T47D (cell line): ENCODE results near the gene COPA.
A peak's percentile ranks its signal among the peaks of the same experiment; 100 is the strongest.

Experiments used
- DNase-seq, 2 experiments: peaks; one replicate each; pipeline versions ENCODE4 v3.0.0 to v3.0.0-alpha.2; 2011 to 2012; ENCODE audit warnings: low read depth in 1 of 2, low spot score in 1 of 2
- JUND ChIP-seq: IDR thresholded peaks from 2 replicates; pipeline ENCODE4 v1.6.1; 2012; ENCODE audit warnings: low read depth
- in situ Hi-C: cut with HindIII; loops from 2 replicates; pipeline ENCODE4 v1.10.0; 2016; ENCODE audit warnings: low sequenced_read_pairs, low pct_unique_long_range_greater_than_20kb

COPA gene

GRCh38 chr1:160267284-160267991 is 75.6 kb downstream of the COPA start:
- in situ Hi-C loops = no loop called here
- no peak for DNase-seq
- TF ChIP-seq JUND = no peak

GRCh38 chr1:160264795-160265307 is 78.2 kb downstream of the COPA start:
- in situ Hi-C loops = no loop called here
- no peak for TF ChIP-seq JUND
- DNase-seq = no peak

DNA sequence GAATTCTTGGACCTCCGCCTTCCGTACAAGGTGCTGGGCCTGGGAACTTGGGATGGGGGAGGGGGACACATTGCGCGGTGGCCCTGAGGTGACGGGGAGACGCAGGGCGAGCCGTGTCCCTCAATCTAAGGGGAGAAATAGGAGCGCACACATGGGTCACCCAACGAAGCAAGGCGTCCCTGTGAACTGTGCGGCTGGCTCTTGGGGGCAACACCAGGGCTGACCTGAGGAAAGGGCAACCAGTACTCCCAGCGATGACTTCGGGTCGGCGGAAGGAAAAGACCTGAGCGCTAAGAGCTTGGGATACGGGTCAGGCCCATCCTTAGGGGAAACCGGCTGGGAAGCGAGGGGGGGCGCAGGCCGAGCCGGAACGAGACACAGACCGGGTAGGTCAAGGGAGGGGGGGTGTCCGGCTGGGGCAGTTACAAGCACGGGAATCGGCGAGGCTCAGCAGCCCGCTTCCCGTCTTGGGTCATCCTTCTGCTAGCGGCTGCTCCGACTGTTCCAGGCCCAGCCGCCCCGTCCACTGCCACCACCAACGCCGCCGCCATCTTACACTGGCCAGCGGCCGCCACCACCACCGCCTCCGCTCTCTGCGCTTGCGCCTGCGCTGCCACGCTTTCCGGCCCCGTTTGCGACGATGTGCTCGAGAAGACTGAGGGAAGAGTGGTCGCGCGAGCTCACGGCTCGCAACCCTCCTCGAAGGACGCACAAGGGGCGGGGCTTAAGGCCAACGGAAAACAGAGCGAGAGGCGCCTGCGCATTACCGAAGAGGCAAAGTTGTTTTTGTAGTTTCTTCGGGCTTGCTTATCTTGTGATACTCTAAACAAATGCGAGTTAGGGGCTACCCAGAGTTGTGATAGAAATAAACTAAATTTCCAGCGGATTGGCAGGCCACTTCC is 80.9 kb downstream of the COPA start, which contains the start of gene DCAF8:
Gene DCAF8, minus strand, starts transcription at position 657 of the 902 bp plus-strand sequence. CDS start 18,541 bp downstream, outside the sequence.
- in situ Hi-C loops = no loop called here
- DNase-seq = peak; percentile 93 to 98
- TF ChIP-seq JUND = no peak

DNA sequence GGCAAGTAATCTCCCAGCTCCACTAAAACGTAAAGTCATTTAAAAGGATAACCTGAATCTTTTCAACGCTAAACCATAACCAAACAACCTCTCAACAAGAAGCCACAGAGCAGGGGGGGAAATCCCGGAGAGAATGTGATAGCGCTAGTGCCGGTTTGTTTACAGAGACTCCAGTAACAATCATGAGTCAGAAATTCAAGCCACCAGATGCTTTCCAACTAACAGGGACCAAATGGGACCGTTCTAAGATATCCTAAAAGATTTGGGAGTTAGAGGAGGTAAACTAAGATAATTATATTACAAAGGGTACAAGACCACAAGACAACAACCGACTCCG is 81.5 kb downstream of the COPA start:
- TF ChIP-seq JUND = no peak
- peak in 1 of 2 experiments; percentile 48 for DNase-seq
- in situ Hi-C loops = no loop called here

GRCh38 chr1:160260406-160261382 is 82.4 kb downstream of the COPA start:
- DNase-seq = peak in 1 of 2 experiments; percentile 25
- TF ChIP-seq JUND = no peak
- in situ Hi-C loops = no loop called here

GRCh38 chr1:160258177-160258798 is 84.8 kb downstream of the COPA start:
- in situ Hi-C loops = no loop called here
- DNase-seq = no peak
- TF ChIP-seq JUND = no peak

DNA sequence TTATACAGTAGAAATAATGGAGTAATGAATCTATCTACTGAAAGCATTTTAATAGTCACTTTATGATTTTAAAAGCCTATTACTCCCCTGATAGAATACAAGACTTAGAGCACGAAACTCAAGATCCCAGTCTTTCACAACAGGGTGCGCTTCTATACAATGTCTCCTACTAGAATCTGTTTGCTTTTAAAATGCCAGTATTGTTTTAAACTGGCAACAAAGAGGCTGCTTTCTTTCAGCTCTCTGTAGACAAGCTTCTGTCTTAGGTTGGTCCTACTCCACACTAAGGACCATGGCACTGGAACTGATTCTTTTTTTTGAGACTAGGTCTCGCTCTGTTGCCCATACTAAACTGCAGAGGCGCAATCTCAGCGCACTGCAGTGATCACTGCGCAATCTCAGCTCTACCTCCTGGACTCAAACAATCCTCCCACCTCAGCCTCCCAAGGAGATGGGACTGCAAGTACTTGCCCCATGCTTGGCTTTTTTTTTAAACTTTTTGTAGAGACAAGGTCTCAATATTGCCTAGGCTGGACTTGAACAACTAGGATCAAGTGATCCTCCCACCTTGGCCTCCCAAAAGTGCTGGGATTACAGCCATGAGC is 85.5 kb downstream of the COPA start:
- no peak for DNase-seq
- no peak for TF ChIP-seq JUND
- in situ Hi-C loops = no loop called here

GRCh38 chr1:160256396-160257046 is 86.5 kb downstream of the COPA start:
- TF ChIP-seq JUND = no peak
- no peak for DNase-seq
- in situ Hi-C loops = no loop called here

DNA sequence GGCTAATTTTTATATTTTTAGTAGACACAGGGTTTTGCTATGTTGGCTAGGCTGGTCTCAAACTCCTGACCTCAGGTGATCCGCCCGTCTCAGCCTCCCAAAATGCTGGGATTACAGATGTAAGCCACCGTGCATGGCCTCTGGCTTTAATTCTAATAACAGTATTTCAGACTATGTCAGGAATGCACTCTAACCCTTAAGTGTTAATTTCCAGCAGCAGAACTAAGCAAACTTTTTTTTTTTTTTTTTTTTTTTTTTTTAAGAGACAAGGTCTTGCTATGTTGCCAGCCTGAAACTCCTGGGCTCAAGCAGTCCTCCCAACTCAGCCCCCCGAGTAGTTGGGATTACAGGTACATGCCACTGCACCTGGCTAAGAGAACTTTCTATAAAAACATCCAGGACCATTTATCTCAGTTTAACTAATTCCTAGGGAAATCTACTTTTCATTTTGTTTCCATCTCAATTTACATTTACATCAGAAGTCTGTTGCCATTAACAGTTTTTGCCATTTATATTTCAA is 87.2 kb downstream of the COPA start:
- TF ChIP-seq JUND = no peak
- in situ Hi-C loops = no loop called here
- DNase-seq = no peak

GRCh38 chr1:160251687-160252526 is 91.1 kb downstream of the COPA start:
- in situ Hi-C loops = no loop called here
- DNase-seq = peak; percentile 75 to 90

More at GRCh38 chr1:160251687-160252526, 91.1 kb downstream of the COPA start:
- TF ChIP-seq JUND = no peak
